Measurements from ENCODE around the gene NUP214.

The NUP214 gene

DNA sequence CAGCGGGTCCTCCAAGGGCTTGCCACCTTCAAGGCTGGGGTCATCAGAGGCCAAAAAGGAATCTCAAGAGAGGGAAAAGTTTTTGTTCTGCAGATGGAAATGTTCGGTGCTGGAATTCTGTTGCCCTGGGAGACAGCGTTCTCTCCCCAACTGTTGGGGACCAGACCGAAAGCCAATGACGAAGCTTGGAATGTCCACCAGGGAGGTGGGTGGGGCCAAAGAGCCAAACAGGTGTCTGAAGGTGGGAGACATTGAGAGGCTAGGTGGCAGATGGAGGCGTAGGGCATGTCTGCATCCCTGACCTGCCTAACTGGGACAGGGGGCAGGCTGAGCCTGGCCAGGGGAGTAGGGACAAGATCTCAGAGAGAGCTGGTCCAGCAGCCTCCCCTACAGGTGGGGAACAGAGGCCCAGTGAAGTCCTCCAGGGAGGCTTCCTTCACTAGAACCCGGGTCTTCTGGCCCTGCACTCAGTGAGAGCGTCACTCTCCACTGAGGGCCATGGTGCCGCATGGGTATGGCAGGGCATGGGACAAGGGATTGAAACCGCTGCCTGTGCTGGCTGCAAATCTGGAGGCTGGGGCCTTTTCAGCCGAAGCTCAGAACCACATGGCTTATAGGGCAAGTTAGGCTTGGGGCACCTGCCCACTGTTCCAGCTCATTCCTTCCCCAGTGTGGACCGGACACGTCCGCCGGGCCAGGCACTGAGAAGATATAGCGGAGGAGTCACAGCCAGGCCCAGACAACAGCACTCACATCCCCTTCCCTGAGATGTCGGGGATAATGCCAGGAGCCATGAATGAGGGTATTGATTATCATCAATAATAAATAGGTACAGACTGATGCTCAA lies 156.0 kb downstream of the NUP214 start:
- no peak overlapping the region for H3K4me3 ChIP-seq (replicated peaks; ENCODE audit: low read depth, low read length)
- DNase-seq (ENCODE audit: extremely low read depth, low read depth) = no peak
- TF ChIP-seq, protein P1, sequence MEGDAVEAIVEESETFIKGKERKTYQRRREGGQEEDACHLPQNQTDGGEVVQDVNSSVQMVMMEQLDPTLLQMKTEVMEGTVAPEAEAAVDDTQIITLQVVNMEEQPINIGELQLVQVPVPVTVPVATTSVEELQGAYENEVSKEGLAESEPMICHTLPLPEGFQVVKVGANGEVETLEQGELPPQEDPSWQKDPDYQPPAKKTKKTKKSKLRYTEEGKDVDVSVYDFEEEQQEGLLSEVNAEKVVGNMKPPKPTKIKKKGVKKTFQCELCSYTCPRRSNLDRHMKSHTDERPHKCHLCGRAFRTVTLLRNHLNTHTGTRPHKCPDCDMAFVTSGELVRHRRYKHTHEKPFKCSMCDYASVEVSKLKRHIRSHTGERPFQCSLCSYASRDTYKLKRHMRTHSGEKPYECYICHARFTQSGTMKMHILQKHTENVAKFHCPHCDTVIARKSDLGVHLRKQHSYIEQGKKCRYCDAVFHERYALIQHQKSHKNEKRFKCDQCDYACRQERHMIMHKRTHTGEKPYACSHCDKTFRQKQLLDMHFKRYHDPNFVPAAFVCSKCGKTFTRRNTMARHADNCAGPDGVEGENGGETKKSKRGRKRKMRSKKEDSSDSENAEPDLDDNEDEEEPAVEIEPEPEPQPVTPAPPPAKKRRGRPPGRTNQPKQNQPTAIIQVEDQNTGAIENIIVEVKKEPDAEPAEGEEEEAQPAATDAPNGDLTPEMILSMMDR (IDR thresholded peaks at IDR 0.05; ENCODE audit: low read depth, low read length, missing control alignments) = no peak

DNA sequence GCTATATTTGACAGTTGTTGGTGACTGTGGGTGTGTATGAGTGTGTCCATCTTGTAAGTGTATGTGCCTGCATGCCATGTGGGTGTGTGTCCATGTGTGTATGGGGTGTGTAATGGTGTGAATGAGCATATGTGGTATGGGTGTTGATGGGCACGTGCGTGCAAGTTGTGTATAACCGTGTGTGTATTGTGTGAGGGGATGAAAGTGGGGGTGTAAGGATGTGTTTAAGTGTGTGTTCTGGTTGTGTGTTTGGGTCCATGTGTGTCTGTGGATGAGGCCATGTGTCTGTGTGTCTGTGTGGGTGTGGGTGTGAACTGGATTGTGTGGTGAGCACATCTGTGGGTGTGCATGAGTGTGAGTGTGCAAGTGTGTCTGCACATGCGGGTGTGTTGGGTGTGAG lies 156.8 kb downstream of the NUP214 start:
- TF ChIP-seq, protein P1 (IDR thresholded peaks at IDR 0.05; ENCODE audit: low read depth, low read length, missing control alignments) = no peak
- no peak overlapping the region for H3K4me3 ChIP-seq (replicated peaks; ENCODE audit: low read depth, low read length)

DNA sequence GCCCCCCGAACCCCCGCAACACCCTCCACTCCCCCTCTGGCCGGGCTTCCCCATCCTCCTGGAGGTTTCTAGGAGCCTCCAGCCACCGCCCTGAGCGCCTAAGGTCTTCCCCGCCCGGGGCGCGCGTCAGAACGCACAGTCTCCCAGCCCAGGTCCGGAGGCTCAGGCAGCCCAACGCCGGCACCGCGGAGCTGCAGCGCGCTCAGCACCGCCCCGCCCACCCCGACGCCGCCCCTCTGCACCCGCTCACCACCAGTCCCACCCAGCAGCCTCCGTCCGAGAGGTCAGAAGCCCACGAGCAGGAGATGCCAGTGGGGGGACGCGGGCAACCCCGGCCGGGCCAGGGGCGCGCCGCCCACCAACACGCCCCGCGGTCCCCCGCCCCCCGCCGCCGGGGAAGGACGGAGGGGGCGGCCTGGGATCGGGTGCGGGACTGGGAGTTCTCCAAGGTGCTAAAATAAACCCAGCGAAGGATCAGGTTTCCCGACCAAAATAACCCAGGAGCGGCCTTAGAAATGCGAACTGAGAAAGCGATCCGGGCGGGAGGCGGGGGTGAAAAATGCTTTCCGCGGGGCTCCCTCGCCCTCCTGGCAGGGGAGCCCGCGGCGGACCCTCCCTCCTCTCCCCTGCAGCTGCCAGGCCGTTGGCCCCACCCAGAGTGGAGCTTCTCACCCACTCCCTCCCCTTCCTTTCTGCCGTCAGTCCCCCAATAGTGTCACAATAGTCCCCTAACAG lies 157.5 kb downstream of the NUP214 start:
- TF ChIP-seq, protein P1 (IDR thresholded peaks at IDR 0.05; ENCODE audit: low read depth, low read length, missing control alignments) = no peak
- no peak overlapping the region for H3K4me3 ChIP-seq (replicated peaks; ENCODE audit: low read depth, low read length)
- DNase-seq (ENCODE audit: extremely low read depth, low read depth) = no peak

More for the DNA sequence above, 156.8 kb downstream of the NUP214 start:
- DNase-seq (ENCODE audit: extremely low read depth, low read depth) = no peak

Measured in HFF-Myc (cell line).